ENCODE measurements around the gene ITIH1.
A peak's percentile ranks its signal among the peaks of the same experiment; 100 is the strongest.

Gene ITIH1

GRCh38 chr3:52816654-52817053, 39.3 kb downstream of the ITIH1 start:
- no peak for DNase-seq (ENCODE audit: low read depth, low spot score)

- no peak for DNase-seq (ENCODE audit: low read depth, low spot score)
These were observed 39.8 kb downstream of the ITIH1 start for GRCh38 chr3:52817221-52817620.

- no peak for DNase-seq (ENCODE audit: low read depth, low spot score)
These were observed 40.5 kb downstream of the ITIH1 start for GRCh38 chr3:52817860-52818259.

- no peak for DNase-seq (ENCODE audit: low read depth, low spot score)
These were observed 42.5 kb downstream of the ITIH1 start for GRCh38 chr3:52819936-52820335.

- DNase-seq (ENCODE audit: low read depth, low spot score) = peak; percentile 38
These were observed 43.3 kb downstream of the ITIH1 start for GRCh38 chr3:52820736-52821135.

- no peak for DNase-seq (ENCODE audit: low read depth, low spot score)
These were observed 45.0 kb downstream of the ITIH1 start for GRCh38 chr3:52822363-52822762.

GRCh38 chr3:52824037-52824436, 46.6 kb downstream of the ITIH1 start:
- DNase-seq (ENCODE audit: low read depth, low spot score) = no peak

- DNase-seq (ENCODE audit: low read depth, low spot score) = no peak
These were observed 50.0 kb downstream of the ITIH1 start for GRCh38 chr3:52827441-52827840.

- DNase-seq (ENCODE audit: low read depth, low spot score) = no peak
These were observed 50.5 kb downstream of the ITIH1 start for GRCh38 chr3:52827866-52828376.

GRCh38 chr3:52829482-52829881, 52.1 kb downstream of the ITIH1 start:
- DNase-seq (ENCODE audit: low read depth, low spot score) = no peak

- no peak for DNase-seq (ENCODE audit: low read depth, low spot score)
These were observed 52.6 kb downstream of the ITIH1 start for GRCh38 chr3:52829906-52830463.

GRCh38 chr3:52830535-52831258, 53.3 kb downstream of the ITIH1 start, which contains the start of gene ITIH4:
Gene ITIH4 (minus strand): TSS chr3:52830672. CDS start chr3:52830642, 30 bp downstream.
- DNase-seq (ENCODE audit: low read depth, low spot score) = no peak

GRCh38 chr3:52831500-52832301, 54.3 kb downstream of the ITIH1 start:
- no peak for DNase-seq (ENCODE audit: low read depth, low spot score)

GRCh38 chr3:52833202-52833601, 55.8 kb downstream of the ITIH1 start:
- DNase-seq (ENCODE audit: low read depth, low spot score) = no peak

GRCh38 chr3:52834871-52835501, 57.6 kb downstream of the ITIH1 start, which contains the start of gene MUSTN1:
Gene MUSTN1 (minus strand): TSS chr3:52835019. CDS start chr3:52834948, 71 bp downstream.
- DNase-seq (ENCODE audit: low read depth, low spot score) = no peak

GRCh38 chr3:52835766-52836470, 58.5 kb downstream of the ITIH1 start:
- DNase-seq (ENCODE audit: low read depth, low spot score) = no peak

- DNase-seq (ENCODE audit: low read depth, low spot score) = no peak
These were observed 59.1 kb downstream of the ITIH1 start for GRCh38 chr3:52836471-52836845.

GRCh38 chr3:52836986-52837385, 59.6 kb downstream of the ITIH1 start:
- no peak for DNase-seq (ENCODE audit: low read depth, low spot score)

- DNase-seq (ENCODE audit: low read depth, low spot score) = no peak
These were observed 61.3 kb downstream of the ITIH1 start for GRCh38 chr3:52838561-52839267.

- no peak for DNase-seq (ENCODE audit: low read depth, low spot score)
These were observed 61.8 kb downstream of the ITIH1 start for GRCh38 chr3:52839268-52839575.

Measured in iPS DF 19.7 (cell line).